Loucy (cell line): Measurements from ENCODE around the gene SGSM2.

Experiments
- CTCF ChIP-seq: fragments of 200-600 bp; sonication (generic); conservative IDR thresholded peaks from 2 replicates; pipeline ENCODE4 v1.5.1; 2014; ENCODE audit warnings: mild to moderate bottlenecking, antibody characterized with exemption, low read length
- EZH2phosphoT487 ChIP-seq: fragments of 200-600 bp; IDR thresholded peaks from 2 replicates; pipeline ENCODE4 v1.6.1; 2018; ENCODE audit warnings: antibody characterized with exemption, mild to moderate bottlenecking, moderate library complexity, borderline replicate concordance

- TF ChIP-seq CTCF (no peak), EZH2phosphoT487 (no peak)
These were observed 40.3 kb upstream of the SGSM2 start for GRCh38 chr17:2297023-2297422.
